NCI-H345 treated with DMSO at 0.1 percent for 48 hours (cell line): ENCODE results near the gene NLRP3.
A peak's percentile ranks its signal among the peaks of the same experiment; 100 is the strongest.
"Not testable (repeated sequence)": the region's sequence is repeated elsewhere in the genome, so short reads cannot be mapped to it uniquely, and the experiment has no call there.

ENCODE experiments used
- DNase-seq: peaks from one replicate; lab custom pipeline; 2025; ENCODE audit not compliant: unreplicated experiment; lab: John Stamatoyannopoulos, UW

The NLRP3 gene

DNA sequence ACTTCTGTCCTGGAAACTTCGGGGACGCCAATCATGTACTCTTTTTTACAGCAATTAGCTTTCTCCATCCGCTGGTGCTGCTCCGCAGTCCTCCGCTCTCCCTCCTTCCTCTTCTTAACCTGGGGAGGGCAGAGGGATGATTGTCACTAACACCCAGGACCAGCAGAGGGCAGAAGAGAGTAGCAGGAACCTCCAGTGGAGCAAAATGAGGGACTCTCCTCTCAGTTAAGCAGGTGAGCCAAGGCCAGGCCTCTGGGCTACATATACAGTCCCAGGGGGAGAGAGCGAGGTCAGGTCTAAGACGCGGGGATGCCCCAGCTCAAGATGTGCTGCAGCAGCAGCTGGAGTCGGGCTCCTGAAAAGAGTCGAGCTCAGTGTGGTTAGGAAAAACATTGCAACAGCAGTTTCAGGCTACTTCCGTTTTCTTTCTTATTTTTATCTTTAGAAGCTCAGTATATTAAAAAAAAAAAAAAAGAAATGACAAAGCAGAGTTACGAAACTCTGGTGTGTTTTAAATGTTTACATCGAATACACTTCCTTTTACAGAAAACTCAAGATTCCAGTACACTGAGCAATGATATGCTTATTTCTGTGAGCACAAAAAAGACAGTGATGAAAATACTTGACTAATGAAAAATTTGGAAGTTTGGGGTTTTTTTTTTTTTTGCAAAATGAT, 25.7 kb upstream of the NLRP3 start:
- DNase-seq: peak; percentile 65

DNA sequence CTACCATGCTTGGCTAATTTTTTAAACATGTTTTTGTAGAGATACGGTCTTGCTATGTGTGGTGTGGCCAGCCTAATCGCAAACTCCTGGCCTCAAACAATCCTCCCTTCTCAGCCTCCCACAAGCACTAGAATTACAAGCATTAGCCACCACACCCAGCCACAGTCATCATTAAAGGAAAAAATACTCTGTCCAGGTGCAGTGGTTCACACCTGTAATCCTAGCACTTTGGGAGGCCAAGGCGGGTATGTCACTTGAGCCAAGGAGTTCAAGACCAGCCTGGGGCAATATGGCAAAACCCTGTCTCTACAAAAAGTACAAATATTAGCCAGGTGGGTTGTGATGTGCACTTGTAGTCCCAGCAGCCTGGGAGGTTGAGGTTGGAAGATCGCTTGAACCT, 25.0 kb upstream of the NLRP3 start:
- DNase-seq: no peak

DNA sequence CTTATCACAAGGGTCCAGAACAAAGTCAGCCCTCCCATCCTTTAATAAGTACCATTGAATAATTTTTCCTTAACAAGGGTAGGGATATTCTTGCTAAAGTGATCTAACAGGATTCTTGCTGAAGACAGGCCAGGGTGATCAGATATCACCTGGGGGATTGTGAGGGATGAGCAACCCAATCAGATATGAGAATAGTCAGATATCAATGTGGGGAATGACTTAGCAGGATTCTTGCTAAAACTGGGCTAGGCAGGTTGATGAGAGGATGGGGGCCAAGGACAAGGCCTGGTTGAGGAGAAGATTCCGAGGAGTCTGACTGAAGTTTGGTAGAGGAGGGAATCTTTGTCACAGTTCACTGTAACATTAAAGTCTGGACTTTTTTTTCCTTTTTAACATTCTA, 23.9 kb upstream of the NLRP3 start:
- no peak for DNase-seq

GRCh38 chr1:247395075-247395474, 20.9 kb upstream of the NLRP3 start:
- not testable (repeated sequence) for DNase-seq

DNA sequence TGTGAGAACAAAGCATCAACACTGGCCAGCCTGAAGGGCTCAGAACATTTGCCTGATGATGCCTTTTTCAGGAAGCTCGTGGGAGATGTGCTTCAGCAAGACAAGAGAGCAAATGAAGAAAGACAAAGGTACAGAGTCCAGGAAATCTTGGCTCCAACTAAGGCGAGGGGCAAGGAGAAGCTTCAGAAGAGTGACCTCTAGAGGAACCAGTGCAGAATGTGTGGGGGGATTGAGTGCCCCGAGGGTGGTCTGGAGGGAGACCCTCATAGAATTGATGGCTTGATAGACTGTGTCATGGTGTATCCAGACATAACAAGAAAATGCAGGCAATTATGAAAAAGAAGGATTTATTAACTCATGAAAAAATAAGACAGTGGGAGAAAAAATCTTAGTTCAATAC, 15.3 kb upstream of the NLRP3 start:
- no peak for DNase-seq

DNA sequence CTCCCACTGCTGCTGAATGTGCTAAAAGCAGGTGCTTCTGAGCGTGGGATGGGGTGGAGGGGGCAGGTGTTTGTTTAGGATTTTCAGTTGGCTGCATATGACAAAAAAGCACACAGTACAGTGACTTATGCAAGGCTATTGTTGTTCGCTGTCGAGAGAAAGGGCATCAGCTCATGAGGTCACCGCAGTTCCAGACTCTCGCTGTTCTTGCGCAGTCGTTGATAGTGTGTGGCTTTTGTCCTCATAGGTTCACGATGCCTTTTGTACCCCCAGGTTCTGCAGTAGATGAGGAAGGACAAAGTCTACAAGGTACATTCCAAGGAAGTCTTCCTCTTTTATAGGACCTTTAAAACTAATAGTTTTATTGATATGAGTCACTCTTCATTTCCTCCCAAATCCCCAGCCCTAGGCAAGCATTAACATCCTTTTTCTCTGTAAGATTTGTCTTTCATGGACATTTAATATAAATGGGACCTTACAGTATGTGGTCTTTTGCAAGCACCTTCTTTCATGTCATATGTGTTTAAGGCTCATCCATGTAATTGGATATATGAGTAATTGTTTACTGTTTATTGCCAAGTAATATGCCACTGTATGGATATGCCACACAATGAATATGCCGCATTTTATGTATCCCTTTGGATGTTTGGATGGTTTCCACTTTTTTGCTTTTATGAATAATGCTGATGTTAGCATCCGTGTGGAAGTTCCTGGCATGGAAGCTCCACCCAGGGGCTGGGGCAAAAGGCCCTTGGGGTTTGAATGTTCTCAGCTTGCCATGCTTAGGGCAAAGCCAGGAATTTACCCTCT, 14.5 kb upstream of the NLRP3 start:
- DNase-seq: peak; percentile 80

- no peak for DNase-seq
These were observed 13.8 kb upstream of the NLRP3 start for GRCh38 chr1:247402120-247402675.

- no peak for DNase-seq
These were observed 9.8 kb upstream of the NLRP3 start for GRCh38 chr1:247406014-247406656.

GRCh38 chr1:247407180-247407616, 8.8 kb upstream of the NLRP3 start:
- no peak for DNase-seq

DNA sequence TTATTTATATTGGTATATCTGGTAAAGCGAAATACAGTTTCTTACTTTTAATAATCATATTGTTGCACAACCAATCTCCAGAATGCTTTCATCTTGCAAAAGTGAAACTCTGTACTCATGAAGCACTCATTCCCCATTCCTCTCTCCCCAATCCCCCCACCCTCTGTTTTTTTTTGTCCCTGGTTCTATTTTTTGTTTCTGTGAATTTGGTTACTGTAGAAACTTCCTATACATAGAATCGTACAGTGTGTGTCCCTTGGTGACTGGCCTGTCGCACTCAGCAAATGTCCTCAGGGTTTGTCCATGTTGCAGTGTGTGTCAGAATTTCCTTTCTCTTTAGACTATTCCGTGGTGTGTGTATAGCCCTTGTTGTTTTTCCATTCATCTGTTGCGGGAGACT, 7.9 kb upstream of the NLRP3 start:
- DNase-seq: no peak

- DNase-seq: no peak
These were observed 6.0 kb upstream of the NLRP3 start for GRCh38 chr1:247409869-247410544.

GRCh38 chr1:247411621-247412327, 4.2 kb upstream of the NLRP3 start:
- DNase-seq: no peak

GRCh38 chr1:247417831-247418230, 1.9 kb downstream of the NLRP3 start:
- DNase-seq: no peak

DNA sequence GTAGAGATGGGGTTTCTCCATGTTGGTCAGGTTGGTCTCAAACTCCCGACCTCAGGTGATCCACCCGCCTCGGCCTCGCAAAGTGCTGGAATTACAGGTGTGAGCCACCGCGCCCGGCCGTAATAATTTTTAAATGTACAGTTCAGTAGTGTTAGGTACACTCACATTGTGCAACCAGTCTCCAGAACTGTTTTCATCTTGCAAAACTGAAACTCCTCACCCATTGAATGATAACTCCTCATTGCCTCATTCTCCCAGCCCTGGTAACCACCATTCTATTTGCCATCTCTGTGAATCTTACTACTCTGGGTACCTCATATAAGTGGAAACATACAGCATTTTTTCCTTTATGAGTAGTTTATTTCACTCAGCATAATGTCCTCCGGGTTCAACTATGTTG, 3.4 kb downstream of the NLRP3 start:
- no peak for DNase-seq

DNA sequence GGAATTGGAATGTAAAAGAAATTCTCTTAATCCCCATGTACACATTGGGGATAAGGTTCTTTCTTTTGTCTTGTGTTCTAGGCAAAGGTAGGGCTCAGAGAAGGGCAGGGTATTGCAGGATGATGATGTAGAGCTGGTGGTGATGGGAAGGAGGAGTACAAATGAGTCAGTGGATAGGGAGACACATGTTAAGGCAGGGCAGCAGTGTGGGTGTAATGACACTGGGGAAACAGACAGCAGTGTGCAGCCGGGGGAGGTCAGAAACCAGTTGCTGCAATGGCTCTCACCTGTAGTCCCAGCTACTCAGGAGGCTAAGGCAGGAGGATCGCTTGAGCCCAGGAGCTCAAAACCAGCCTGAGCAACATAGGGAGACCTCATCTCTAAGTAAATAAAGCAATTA, 5.1 kb downstream of the NLRP3 start:
- no peak for DNase-seq

GRCh38 chr1:247429496-247429895, 13.5 kb downstream of the NLRP3 start:
- no peak for DNase-seq

- no peak for DNase-seq
These were observed 14.5 kb downstream of the NLRP3 start for GRCh38 chr1:247430434-247430833.

GRCh38 chr1:247431643-247432042, 15.7 kb downstream of the NLRP3 start:
- no peak for DNase-seq

- DNase-seq: no peak
These were observed 18.0 kb downstream of the NLRP3 start for GRCh38 chr1:247434005-247434404.

DNA sequence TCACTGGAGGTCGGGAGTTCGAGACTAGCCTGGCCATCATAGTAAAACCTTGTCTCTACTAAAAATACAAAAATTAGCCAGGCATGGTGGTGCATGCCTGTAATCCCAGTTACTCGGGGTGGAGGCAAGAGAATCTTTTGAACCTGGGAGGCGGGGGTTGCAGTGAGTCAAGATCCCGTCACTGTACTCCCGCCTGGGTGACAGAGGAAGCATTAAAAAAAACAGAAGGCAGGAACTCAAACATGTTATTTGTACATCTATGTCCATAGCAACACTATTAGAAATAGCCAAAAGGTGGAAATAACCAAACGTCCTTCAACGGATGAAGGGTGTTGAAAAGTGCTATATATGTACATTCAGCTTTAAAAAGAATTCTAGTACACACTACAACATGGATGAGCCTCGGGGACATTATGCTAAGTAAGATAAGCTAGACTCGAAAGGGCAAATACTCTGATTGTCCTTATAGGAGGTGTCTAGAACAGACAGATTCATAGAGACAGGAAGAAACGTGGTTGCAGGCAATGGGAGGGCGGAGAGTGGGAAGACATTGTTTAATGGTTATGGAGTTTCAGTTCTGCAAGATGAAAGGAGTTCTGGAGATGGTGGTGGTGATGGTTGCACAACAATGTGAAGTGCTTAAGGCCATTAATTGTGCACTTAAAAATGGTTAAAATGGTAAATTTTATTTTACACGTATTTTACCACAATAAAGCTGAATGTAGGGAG, 19.2 kb downstream of the NLRP3 start:
- no peak for DNase-seq
